Stimulated activated CD8-positive, alpha-beta memory T cell treated with anti-CD3 and anti-CD28 coated beads, Interleukin-12 subunit alpha, Interleukin-12 subunit beta, amount 100 ng/mL, for 24 hours (primary cell): ENCODE data around the gene AGAP3.

ENCODE experiments used
- DNase-seq: peaks from one replicate; pipeline ENCODE4 v3.0.0-alpha.2; 2020; ENCODE audit errors: extremely low read depth

The AGAP3 gene

DNA sequence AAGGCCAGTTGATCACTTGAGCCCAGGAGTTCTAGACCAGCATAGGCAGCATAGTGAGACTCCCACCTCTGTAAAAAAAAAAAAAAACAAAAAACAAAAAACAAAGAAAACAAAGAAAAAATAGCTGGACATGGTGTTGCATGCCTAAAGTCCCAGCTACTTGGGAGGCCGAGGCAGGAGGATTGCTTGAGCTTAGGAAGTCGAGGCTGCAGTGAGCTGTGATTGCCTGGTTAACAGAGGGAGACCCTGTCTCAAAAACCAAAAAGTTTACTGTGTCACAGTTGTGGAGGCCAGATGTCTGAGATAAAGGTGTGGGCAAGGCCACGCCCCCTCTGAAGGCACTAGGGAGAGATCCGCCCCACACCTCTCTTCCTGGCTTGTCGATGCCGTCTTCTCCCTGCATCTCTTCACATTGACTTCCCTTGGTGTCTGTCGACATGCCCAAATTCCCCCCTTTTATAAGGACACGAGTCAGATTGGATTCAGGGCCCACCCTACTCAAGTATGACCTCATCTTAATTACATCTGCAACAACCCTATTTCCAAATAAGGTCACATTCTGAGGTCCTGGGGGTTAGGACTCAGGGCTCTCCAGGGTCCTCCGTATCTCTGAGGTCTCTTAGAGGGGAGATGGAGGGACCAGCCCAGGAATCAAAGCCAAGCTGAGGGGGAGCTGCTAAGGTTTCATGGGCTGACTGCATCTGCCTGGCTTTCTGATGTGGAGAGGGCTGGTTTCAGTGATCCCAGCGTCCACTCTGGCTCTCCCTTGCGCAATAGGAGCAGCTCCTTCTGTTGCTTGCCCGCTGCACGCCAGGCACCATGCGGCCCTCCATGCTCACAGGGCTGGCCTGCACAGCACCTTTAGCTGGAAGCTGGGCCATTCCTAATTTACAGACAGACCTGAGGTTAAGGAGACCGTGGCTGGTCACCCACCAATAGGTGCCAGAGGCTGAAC lies 23.1 kb downstream of the AGAP3 start:
- DNase-seq = no peak

DNA sequence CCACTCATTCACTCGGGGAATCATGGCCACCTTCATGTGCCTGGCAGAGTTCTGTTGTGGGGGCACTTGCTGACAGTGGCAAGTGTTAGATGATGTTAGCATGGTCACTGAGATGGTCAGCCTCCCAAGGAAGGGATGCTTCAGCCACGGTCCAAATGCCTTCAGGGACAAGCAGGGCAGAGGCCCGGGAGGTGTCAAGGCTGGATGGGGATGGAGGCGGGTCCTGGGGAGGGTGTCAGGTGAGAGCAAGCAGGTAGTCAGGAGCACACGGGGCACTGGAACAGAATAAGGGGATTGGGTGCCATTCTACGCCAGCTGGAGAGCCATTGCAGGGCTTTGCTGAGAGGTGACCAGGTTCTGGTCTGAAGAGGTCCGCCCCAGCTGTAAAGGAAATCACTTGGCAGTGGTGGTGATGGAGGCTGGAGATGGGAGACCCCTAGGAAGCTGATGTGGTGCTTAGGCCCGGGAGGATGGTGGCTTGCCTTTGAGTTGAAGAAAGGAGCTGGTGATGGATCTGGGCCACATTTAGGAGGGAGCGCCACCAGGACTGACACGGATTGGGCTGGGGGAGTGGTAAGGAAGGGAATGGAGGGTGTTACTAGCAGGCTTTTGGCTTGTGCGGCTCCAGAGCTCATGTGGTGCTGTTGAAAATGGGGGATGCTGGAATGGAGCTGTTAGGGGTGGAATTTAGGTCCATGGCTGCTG lies 24.1 kb downstream of the AGAP3 start:
- no peak for DNase-seq

DNA sequence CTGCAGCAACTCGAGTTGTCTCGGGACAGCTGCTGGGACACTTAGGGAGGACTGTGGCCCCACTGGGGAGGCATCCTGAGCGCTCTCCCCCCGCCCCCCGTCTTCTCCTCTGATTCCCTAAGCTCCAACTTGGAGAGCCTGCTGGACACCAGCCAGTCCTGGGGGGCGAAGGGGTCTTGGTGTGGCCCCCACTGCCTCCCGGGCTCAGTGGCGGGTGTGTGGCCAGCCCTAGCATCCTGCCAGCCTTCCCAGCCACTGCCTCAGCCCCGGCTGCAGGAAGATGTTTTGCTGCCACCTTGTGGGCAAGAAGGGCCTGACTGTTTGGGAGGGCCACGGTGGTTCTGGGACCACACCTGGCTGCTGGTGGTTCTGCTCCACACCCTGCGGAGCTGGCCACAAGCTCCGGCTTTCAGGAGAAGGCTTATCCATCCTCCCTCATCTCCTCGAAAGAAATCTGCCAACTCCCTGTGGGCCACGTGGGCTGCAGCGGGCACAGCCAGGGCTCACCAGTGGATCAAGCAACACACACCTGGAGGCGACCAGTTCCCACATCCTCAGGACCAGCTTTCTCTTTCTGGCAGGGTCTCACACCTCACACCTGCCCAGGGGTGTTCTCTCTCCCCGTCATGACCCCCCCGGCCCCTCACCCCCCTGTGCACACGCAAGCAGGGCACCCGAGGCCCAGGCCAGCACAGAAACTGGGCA lies 24.8 kb downstream of the AGAP3 start:
- peak; percentile 39 for DNase-seq

DNA sequence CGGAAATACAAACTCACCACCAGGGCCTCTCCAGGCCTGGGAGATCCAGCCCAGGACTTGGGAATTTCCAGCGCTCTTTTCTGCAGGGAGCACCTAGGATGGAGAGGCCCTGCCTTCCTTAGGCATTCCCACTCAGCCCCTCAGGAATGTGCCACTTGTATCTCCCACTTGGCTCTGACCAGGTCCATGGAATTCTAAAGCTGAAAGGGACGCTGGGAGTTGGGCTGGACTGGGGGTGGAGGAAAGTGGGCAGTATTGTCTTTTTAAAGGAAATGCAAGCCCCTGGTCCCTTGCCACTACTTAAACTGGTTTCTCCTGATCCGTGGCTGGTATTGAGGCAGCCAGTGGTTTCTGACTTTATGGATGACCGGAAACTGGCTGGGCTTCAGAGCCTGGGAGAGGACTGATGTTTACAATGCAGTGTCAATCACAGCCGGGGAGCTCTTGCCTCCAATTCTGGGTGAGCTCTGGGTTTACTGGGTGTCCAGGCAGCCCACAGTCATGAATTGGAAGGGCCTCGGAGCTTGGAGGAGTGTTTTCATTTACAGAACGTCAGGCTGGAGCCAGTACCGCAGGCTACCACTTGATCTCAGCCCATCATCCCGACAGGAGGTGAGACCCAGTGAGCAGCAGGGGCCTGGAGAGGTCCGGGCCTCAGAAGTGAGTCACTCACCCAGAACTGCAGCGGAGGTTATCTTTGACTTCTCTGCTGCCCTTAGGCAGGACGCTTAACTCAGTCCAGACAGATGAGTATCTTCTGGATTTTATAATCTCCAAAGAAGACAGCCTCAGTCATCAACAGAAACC lies 27.3 kb downstream of the AGAP3 start:
- DNase-seq = no peak

DNA sequence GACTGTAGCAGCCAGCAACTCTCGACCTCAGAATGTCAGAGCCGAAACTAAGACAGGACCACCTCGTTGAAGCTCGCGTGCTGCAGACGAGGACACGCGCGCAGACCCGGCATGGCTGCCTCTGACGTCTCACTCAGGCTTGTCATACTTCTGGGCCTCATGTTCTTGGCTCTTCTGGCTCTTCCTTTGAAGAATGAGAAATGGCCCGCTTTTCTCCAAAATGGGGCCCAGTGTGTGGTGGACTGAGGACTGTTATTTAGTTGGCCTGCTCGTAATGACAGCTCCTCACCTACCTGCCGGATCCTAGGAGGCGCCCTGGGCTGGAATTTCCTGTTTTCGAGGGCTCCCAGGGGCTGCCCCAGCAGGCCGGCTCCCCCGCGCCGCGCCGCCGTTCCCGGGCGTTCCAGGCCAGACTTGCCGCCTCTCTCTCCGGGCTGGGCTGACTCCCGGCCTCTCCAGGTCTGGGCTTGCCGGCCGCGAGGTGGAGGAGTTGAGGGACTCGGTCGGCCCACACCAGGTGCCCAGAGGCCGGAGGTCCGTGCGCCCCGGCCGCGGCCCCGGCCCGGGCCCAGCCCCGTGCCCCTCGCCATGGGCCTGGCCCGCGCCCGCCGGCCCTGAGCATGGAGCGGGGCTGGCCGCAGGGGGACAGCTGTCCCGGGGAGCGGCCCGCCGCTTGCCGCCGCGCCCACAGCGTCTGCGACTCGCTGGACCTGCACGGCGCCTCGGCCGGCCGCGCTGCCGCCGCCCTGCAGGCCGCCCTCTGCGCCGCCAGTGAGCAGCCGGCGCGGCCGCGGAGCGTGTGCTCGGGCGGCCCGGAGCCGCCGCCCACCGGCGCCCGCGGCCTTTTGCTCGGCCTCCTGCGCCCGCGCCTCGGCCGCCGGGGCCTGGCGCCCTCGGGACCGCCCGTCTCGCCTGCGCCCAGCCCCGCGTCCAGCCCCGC lies 28.1 kb downstream of the AGAP3 start:
- DNase-seq = no peak

DNA sequence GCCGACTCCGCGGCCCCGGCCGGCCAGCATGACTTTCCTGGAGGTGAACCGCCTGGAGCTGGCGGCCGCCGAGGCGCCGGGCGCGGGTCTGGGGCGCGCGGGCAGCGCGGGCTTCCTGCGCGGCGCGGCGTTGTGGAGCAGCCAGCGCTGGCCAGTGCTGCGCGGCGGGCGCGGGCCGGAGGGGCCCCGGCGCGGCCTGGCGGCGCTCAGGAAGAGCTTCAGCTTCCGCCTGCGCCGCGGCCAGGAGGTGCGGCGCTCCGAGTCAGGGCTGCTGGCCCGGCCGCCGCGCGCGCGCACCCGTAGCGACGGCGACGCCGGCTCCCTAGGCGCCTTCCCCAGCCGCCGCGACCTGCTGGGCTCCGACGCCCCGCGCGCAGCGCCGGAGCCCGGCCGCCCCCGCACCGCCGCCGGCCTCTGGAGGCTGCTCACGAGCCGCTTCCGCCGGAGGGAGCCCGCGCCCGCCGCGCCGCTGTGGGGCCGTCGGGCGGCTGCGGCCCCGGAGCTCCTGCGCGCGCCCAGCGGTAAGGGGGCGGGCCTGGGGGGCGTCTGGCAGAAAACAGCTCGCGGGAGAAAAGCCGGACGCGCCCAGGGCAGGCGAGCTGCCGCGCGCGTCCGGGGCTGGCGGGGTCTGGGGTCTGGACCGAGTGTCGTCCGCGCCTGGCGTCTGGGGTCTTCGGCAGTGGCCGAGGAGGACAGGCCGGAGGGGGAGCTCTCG lies 29.0 kb downstream of the AGAP3 start:
- DNase-seq = no peak

DNA sequence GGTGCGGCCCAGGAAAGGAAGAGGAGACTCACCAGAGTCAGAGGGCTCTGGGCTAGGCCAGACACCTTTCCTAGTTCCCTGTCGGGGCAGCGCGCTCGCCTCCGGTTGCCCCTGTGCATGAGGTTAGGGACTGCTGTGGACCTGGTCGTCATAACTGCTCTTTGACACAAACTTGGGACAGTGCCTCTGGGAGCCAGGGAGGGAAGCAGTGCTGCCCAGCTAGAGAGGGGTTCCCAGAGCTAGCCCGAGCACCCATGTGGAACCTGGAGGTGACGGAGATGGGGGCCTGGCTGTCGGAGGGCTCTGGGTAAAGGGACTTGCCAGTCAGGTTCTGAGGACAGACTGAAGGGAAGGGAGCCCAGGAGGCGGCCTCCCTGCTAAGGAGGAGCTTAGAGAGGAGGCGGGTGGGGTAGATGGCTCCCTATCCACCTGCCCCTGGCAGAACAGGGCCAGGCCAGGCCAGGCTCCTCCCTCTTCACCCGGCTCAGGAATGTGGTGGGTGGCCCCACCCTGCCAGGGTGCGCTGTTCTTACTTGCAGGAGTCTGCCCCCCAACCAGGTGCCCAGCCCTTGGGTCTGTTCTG lies 29.7 kb downstream of the AGAP3 start:
- no peak for DNase-seq

DNA sequence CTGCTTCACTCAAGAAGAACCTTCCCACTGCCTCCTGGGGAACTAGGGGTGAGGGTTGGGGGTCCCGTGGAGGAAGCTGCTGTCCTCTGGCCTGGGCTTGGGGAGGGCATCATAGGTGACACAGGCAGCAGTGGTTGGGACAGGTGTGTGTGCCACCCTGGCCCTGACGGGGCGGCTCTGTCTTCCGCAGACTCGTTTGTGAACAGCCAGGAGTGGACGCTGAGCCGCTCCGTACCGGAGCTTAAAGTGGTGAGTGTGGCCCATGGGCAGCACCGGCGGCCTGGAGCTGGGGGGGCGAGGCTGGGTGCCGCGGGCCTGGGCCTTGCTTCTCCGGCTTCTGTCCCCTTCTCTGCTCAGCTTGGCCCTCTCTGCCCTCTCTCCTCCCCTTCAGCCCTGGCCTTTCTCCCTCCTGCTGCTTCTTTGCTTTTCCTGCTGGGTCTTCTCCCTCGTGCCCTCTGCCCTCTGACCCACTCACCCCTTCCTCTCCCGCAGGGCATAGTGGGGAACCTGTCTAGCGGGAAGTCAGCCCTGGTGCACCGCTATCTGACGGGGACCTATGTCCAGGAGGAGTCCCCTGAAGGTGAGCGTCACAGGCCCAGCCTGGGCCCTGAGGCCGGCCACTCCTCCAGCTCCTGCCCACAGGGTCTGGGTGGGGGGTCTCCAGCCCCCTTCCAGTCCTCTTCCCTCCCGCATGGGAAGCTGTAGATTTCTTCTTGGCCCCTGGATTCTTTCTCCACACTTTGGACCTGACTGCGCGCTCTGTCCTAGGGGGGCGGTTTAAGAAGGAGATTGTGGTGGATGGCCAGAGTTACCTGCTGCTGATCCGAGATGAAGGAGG lies 30.5 kb downstream of the AGAP3 start:
- no peak for DNase-seq

DNA sequence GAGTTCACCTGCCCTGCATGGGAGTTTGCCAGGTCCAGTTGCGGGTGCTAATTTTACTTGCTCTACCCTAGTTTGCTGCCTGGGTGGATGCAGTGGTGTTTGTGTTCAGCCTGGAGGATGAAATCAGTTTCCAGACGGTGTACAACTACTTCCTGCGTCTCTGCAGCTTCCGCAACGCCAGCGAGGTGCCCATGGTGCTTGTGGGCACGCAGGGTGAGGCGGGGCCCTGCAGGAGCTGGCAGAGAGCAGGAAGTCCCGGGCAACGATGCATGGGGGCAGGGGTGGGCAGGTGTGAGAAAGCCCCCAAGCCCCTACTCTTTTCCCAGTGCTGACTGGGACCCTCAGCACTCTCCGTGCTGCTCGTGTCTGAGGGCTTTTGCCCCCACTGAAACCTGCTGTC lies 31.3 kb downstream of the AGAP3 start:
- DNase-seq = no peak

DNA sequence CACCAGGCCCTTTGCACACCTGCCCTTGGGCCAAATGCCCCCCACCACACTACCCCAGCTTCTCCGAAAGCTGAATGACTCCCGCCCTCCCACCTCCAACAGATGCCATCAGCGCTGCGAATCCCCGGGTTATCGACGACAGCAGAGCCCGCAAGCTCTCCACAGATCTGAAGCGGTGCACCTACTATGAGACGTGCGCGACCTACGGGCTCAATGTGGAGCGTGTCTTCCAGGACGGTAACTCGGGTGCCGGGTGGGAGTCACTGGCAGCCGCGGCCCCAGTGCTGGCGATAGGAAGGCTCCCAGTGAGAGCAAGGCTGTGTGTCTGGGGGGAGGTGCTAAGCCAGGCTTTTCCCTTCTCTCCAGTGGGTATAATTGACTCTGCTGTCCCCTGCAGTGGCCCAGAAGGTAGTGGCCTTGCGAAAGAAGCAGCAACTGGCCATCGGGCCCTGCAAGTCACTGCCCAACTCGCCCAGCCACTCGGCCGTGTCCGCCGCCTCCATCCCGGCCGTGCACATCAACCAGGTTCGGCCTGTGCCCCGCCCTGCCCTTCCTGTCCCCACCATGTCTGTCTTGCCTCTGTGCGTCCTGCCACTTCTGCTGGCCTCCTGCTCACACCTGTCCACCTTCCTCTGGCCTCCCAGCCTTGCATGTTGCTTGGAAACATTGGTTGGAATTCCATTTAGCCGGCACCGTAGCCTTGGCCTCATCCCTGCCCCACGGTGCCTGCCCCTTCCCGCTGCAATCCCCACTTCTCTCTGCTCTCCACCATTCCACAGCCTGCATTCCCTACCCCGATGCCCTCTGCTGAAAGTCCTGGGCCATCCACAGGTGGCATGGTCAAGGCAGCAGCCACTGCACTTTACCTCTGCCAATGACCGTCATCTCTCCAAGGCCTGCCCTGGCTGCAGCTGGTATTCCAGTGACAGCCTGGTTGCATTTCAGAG lies 32.1 kb downstream of the AGAP3 start:
- DNase-seq = no peak

DNA sequence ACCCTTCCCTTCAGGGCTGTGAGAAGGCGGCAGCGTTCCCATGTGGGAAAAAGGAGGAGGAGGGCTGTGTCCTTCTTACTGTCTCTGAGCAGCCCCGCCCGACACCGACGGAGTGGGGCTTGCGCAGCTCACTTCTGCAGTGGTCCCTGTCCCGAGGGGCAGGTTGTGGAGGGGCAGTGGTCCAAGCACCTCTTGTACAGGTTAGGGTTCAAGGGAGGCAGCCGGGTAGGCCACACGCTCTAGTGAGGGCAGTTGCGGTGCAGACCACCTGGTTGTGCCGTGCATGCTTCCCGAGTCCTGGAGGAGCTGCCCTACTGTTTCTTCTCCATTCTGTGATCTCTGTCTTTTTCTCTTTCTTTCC lies 32.8 kb downstream of the AGAP3 start:
- no peak for DNase-seq

DNA sequence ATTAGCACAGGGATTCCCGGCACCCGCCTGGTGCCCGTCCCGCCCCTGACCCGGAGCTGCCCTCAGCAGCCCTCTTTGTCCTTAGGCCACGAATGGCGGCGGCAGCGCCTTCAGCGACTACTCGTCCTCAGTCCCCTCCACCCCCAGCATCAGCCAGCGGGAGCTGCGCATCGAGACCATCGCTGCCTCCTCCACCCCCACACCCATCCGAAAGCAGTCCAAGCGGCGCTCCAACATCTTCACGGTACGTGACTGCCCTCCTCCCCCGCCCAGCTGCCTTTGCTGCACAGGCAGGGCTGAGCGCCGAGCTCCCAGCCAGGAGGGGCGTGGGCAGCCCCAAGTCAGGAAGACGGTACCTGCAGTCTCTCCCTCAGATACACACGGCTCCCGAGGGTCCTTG lies 33.6 kb downstream of the AGAP3 start:
- DNase-seq = no peak

DNA sequence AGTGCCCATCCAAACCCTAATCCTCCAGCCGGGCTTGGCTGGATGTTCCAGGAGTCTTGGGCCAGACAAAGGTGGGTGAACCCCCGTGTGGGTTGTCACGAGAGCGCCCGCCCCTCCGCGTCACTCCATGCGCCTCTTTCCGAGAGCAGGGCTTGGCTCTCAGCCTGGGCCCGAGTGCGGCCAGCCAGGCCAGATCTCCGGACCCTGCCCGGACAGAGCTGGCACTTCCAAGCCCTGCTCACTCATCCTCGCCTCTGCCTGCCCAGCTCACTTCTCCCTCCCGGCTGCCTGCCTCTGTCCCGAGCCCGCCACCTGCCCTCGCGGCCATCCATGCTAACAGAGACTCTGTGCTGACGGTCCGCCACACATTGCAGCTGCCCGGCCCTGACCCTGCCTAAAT lies 34.6 kb downstream of the AGAP3 start:
- no peak for DNase-seq

DNA sequence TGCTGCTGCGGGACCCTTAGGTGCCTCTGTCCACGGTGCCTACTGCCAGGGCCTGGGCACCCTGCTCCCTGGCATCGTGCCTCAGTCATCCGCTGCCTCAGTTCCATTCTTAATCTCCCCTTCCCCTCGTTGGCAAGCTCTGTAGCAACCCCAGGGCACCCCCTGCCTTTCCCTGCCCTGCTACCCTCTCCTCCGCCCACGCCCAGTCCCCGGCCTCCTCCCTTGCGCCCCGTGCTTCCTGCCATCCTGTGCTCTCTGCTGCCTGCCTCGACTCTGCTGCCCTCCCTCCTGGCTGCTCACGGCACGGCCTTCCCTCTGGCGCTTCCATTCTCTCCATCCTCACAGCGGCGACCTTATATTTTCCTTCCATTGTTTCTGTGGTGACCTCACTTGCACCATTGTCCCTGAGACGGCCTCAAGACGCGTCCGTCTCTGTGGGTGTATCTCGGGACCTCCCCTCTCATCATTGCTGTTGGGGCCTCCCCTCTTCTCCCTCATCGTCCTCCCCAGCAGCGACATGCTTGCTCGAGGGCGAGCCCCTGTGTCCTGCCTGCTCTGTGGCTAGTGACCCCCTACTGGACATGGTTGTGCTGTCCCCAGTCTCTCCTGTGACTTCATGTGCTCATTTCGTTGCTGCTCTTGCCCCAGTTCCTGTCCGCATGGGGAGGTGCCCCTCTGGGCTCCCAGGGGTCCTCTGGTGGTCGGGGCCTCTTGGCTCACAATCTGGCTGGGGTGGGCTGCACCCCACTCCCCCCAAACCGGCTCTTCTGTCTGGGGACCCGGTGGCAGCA lies 35.3 kb downstream of the AGAP3 start:
- no peak for DNase-seq

DNA sequence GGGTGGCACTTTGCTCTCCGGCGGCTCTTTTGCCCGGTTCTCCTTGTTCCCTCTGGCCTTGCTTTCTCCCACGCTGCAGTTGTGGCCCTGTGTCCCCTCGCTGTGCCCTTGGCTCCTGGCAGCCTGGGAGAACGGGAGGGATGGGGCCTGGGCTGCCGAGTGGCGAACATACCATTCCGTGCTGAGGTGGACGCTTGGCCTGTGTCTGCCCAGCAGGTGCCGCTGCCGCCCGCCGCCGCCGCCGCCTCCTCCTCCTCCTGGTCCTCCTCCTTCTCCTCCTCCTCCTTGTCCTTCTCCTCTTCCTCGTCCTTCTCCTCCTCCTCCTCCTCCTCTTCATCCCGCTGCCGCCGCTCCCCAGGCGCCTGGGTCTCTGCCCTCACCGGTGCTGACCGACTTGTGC lies 36.0 kb downstream of the AGAP3 start:
- no peak for DNase-seq

DNA sequence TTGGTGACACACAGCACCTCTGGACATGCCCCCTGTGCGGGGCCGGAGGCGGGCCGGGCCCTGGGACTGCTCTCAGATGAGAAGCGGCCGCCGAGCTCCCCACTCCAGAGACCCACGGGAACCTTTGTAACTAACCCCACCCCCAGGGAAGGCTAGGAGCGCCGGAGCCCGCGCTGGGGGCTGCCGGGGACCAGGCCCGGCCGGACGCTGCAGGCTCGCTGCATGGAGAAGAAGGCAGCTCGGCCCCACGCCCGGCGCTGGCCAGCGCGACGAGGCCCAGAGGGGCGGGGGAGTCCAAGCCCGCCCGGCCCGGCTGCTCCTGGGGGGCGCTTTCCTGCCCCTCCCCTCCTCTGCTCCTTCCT lies 36.5 kb downstream of the AGAP3 start:
- DNase-seq = no peak
